SK-N-SH (cell line): Measurements from ENCODE around the gene ADK. TPM values are rescaled to one million over a fixed set of nuclear protein-coding genes. Genes with fewer than 3 reads are reported as not detected.

Experiments
- CTCF ChIA-PET: fragments of 300-600, 350-600 bp; formaldehyde crosslinking; extraction: SDS; loops from one replicate; lab custom pipeline; 2021; lab: Yijun Ruan, JAX
- POLR2A ChIA-PET: fragments of 350-600 bp; sonication (Branson Sonifier 250); formaldehyde crosslinking; extraction: SDS; loops from one replicate; lab custom pipeline; 2020; ENCODE audit warnings: antibody characterized with exemption, inconsistent platforms; lab: Yijun Ruan, JAX
- DNase-seq: peaks from one replicate; pipeline ENCODE4 v3.0.0; 2012
- H2AFZ ChIP-seq: fragments of 200-600 bp; sonication (generic); 2 replicates; pipeline ENCODE4 v1.8.1; 2016; ENCODE audit warnings: antibody characterized with exemption, mild to moderate bottlenecking, low read depth
- H3F3A ChIP-seq: fragments of 200-600 bp; sonication (generic); replicated peaks from 2 replicates; pipeline ENCODE3; 2016; ENCODE audit warnings: antibody characterized with exemption, mild to moderate bottlenecking; ENCODE audit not compliant: insufficient read depth
- H3K27ac ChIP-seq, 2 experiments: fragments of 200-500 bp in 1 of 2; fragments of 200-600 bp in 1 of 2; sonication (Bioruptor generic) in 1 of 2; sonication (generic), shearing (Covaris generic) in 1 of 2; 2 replicates each; pipeline versions ENCODE4 v1.5.1 to v1.6.1; 2014 to 2016; ENCODE audit warnings: low read depth in 2 of 2, inconsistent platforms in 1 of 2, low read length in 1 of 2, mild to moderate bottlenecking in 1 of 2, mixed read lengths in 1 of 2
- H3K27me3 ChIP-seq: fragments of 200-600 bp; sonication (generic), shearing (Covaris generic); 2 replicates; pipeline ENCODE4 v1.6.1; 2016; ENCODE audit warnings: mixed run types; ENCODE audit not compliant: insufficient read depth
- H3K36me3 ChIP-seq, 2 experiments: fragments of 200-500 bp in 1 of 2; fragments of 200-600 bp in 1 of 2; sonication (Bioruptor generic) in 1 of 2; sonication (generic) in 1 of 2; replicated peaks in 1 of 2; 2 replicates each; pipeline versions ENCODE3 to v1.5.1; 2014 to 2016; ENCODE audit warnings: low read length in 1 of 2, mild to moderate bottlenecking in 1 of 2; ENCODE audit not compliant: insufficient read depth in 2 of 2, control insufficient read depth in 1 of 2
- H3K4me1 ChIP-seq, 2 experiments: fragments of 200-500 bp in 1 of 2; fragments of 200-600 bp in 1 of 2; sonication (Bioruptor generic) in 1 of 2; sonication (generic), shearing (Covaris generic) in 1 of 2; 2 replicates each; pipeline versions ENCODE4 v1.5.1 to v1.6.1; 2014 to 2016; ENCODE audit warnings: low read depth in 1 of 2, low read length in 1 of 2, mixed run types in 1 of 2; ENCODE audit not compliant: insufficient read depth in 2 of 2, control insufficient read depth in 1 of 2
- H3K4me2 ChIP-seq: fragments of 200-600 bp; sonication (generic), shearing (Covaris generic); 2 replicates; pipeline ENCODE4 v1.6.1; 2017; ENCODE audit warnings: mixed run types
- H3K4me3 ChIP-seq, 2 experiments: fragments of 200-500 bp in 1 of 2; fragments of 200-600 bp in 1 of 2; sonication (Bioruptor generic) in 1 of 2; sonication (generic), shearing (Covaris generic) in 1 of 2; 2 replicates each; pipeline versions ENCODE4 v1.5.1 to v1.8.1; 2014 to 2016; ENCODE audit warnings: low read depth in 2 of 2, inconsistent platforms in 1 of 2, low read length in 1 of 2, mild to moderate bottlenecking in 1 of 2, mixed read lengths in 1 of 2, moderate library complexity in 1 of 2
- H3K79me2 ChIP-seq: fragments of 200-600 bp; sonication (generic); 2 replicates; pipeline ENCODE4 v1.8.1; 2017; ENCODE audit warnings: mild to moderate bottlenecking; ENCODE audit not compliant: insufficient read depth
- H3K9ac ChIP-seq: fragments of 200-600 bp; sonication (generic); 2 replicates; pipeline ENCODE4 v1.6.1; 2017; ENCODE audit warnings: mixed run types
- H3K9me2 ChIP-seq: fragments of 200-600 bp; sonication (generic); 2 replicates; pipeline ENCODE4 v1.6.1; 2017; ENCODE audit warnings: mixed run types
- H3K9me3 ChIP-seq: fragments of 200-600 bp; sonication (generic); 2 replicates; pipeline ENCODE4 v1.6.1; 2017; ENCODE audit warnings: mixed run types, mild to moderate bottlenecking, moderate library complexity
- H4K20me1 ChIP-seq: fragments of 200-600 bp; sonication (generic); 2 replicates; pipeline ENCODE4 v1.6.1; 2017; ENCODE audit warnings: mild to moderate bottlenecking, mixed run types; ENCODE audit not compliant: insufficient read depth
- CTCF ChIP-seq: fragments of 200-600 bp; sonication (generic); IDR thresholded peaks from 2 replicates; pipeline ENCODE4 v1.6.1; 2017; ENCODE audit warnings: antibody characterized with exemption, mild to moderate bottlenecking, moderate library complexity
- ELF1 ChIP-seq: IDR thresholded peaks from 2 replicates; pipeline ENCODE4 v1.4.0; 2012
- FOSL2 ChIP-seq: IDR thresholded peaks from 2 replicates; pipeline ENCODE4 v1.4.0; 2012; ENCODE audit warnings: low read depth, mild to moderate bottlenecking, moderate library complexity, borderline replicate concordance
- FOXM1 ChIP-seq: IDR thresholded peaks from 2 replicates; pipeline ENCODE4 v1.4.0; 2012; ENCODE audit warnings: low read depth, mild to moderate bottlenecking
- GATA2 ChIP-seq: sonication (generic); formaldehyde crosslinking; IDR thresholded peaks from 2 replicates; pipeline ENCODE4 v1.5.0; 2020; ENCODE audit warnings: mild to moderate bottlenecking, missing genetic modification reagents
- RCOR1 ChIP-seq: fragments of 150-350 bp; IDR thresholded peaks from 2 replicates; pipeline ENCODE4 v1.6.1; 2017; ENCODE audit warnings: antibody characterized with exemption, low read length
- RFX5 ChIP-seq: IDR thresholded peaks from 2 replicates; pipeline ENCODE4 v1.6.1; 2012; ENCODE audit warnings: mild to moderate bottlenecking, improper control_type of control experiment, low read length
- SMC3 ChIP-seq: IDR thresholded peaks from 2 replicates; pipeline ENCODE4 v1.6.1; 2012; ENCODE audit warnings: low read depth, low read length, improper control_type of control experiment
- USF1 ChIP-seq: IDR thresholded peaks from 2 replicates; pipeline ENCODE4 v1.4.0; 2012; ENCODE audit warnings: low read depth, borderline replicate concordance
- YY1 ChIP-seq: IDR thresholded peaks from 2 replicates; pipeline ENCODE4 v1.4.0; 2012; ENCODE audit warnings: low read depth, mild to moderate bottlenecking
- ZBTB33 ChIP-seq: IDR thresholded peaks from 2 replicates; pipeline ENCODE4 v1.4.0; 2012; ENCODE audit warnings: low read depth, borderline replicate concordance
- WGBS: methylation state at CpG from one replicate; pipeline ENCODE4 v1.1.6; 2017; ENCODE audit warnings: low lambda C conversion rate; 5-methylcytosine and 5-hydroxymethylcytosine counted together
- polyA plus RNA-seq, 3 experiments: library from polyadenylated mRNA; depleted of rRNA; stranded (reverse); fragments of >200 nt; gene quantifications; 2 replicates each; pipeline ENCODE4 v1.2.3, GENCODE V29; 2012

ADK gene
- polyA plus RNA-seq, 1 of the 3 experiments (the other 2 are of a cell fraction) = 25.1 TPM

GRCh38 chr10:74165530-74165901, 14.5 kb downstream of the ADK start:
- Histone ChIP-seq H3K9me2 (no peaks in the 10 kb centered on the region), H3K4me3 (no peak overlapping the region), H4K20me1 (no peaks in the 10 kb centered on the region), H3F3A (peaks cover 25% of the 10 kb centered on the region), H3K36me3 (no peaks in the 10 kb centered on the region), H3K4me1 (peaks cover 0 to 12% of the 10 kb centered on the region in 2 experiments; a peak in 2 of 4 replicates), H3K9ac (no peak overlapping the region), H3K9me3 (no peaks in the 10 kb centered on the region), H3K27ac (peak overlapping the region in 1 of 2 experiments; percentile 14; a peak in 2 of 4 replicates), H3K4me2 (0 out of 2 replicates have a peak overlapping the region, but pooled peaks have one; percentile 24), H2AFZ (no peak overlapping the region), H3K79me2 (peaks cover 8% of the 10 kb centered on the region; the same call in 1 of the 2 replicates), H3K27me3 (no peaks in the 10 kb centered on the region)
- POLR2A ChIA-PET = no interaction called here
- 50% methylated on average over 2 of the region's 2 CpGs for WGBS
- CTCF ChIA-PET = interaction anchor here (0.6 to 1.2 kb wide), 3 partner anchors 11 to 636 kb away, joined by 3 to 4 read pairs (median 3); no protein-coding TSS in a partner anchor
- TF ChIP-seq SMC3 = no peak
- no peak for DNase-seq

- CTCF ChIA-PET = interaction anchor here (1.2 to 1.6 kb wide), 2 partner anchors 11 to 64 kb away, joined by 4 read pairs; no protein-coding TSS in a partner anchor
- H3K27me3 ChIP-seq = no peaks in the 10 kb centered on the region
- TF ChIP-seq FOSL2 = no peak
- TF ChIP-seq FOXM1 = no peak
- no peak for TF ChIP-seq ELF1
- no peak for TF ChIP-seq CTCF
- no peak for TF ChIP-seq RCOR1
- TF ChIP-seq RFX5 = no peak
These were observed 16.4 kb downstream of the ADK start for GRCh38 chr10:74167443-74167842.

GRCh38 chr10:74171625-74172024, 20.6 kb downstream of the ADK start:
- POLR2A ChIA-PET = no interaction called here
- H3K79me2 ChIP-seq = no peaks in the 10 kb centered on the region; the same call in 1 of the 2 replicates
- 90% methylated on average over 2 of the region's 2 CpGs for WGBS
- no peaks in the 10 kb centered on the region for H3K36me3 ChIP-seq
- no peaks in the 10 kb centered on the region for H3K9me2 ChIP-seq
- no peak for TF ChIP-seq GATA2 (CRISPR knock-in tag)
- TF ChIP-seq USF1 = no peak
- no peak for TF ChIP-seq ZBTB33
- TF ChIP-seq YY1 = no peak
- no peak for TF ChIP-seq FOSL2
- no peaks in the 10 kb centered on the region for H3K27me3 ChIP-seq
- no peak overlapping the region for H3K27ac ChIP-seq
- no peak overlapping the region for H3K9ac ChIP-seq
- CTCF ChIA-PET = interaction anchor here (1.4 kb wide), 1 partner anchor 12 kb away, joined by 3 read pairs; no protein-coding TSS in a partner anchor
- peaks cover 22% of the 10 kb centered on the region for H3F3A ChIP-seq
- H3K4me3 ChIP-seq = no peak overlapping the region
- H3K4me1 ChIP-seq = peaks cover 0 to 4% of the 10 kb centered on the region in 2 experiments; a peak in 1 of 4 replicates
- DNase-seq = no peak
- H3K4me2 ChIP-seq = no peak overlapping the region
- H4K20me1 ChIP-seq = no peaks in the 10 kb centered on the region
- H3K9me3 ChIP-seq = no peaks in the 10 kb centered on the region
- H2AFZ ChIP-seq = no peak overlapping the region

More at GRCh38 chr10:74167443-74167842, 16.4 kb downstream of the ADK start:
- H3K79me2 ChIP-seq = peaks cover under 1% of the 10 kb centered on the region; the same call in 1 of the 2 replicates
- no peaks in the 10 kb centered on the region for H3K9me2 ChIP-seq
- H3K9ac ChIP-seq = no peak overlapping the region
- POLR2A ChIA-PET = no interaction called here
- no peak for DNase-seq
- no peaks in the 10 kb centered on the region for H4K20me1 ChIP-seq
- no peak overlapping the region for H3K4me3 ChIP-seq
- H3K36me3 ChIP-seq = no peaks in the 10 kb centered on the region
- 86% methylated on average over 1 of the region's 1 CpG for WGBS
- peaks cover 25% of the 10 kb centered on the region for H3F3A ChIP-seq
- H3K4me1 ChIP-seq = peaks cover 0 to 12% of the 10 kb centered on the region in 2 experiments; a peak in 2 of 4 replicates
- H3K9me3 ChIP-seq = no peaks in the 10 kb centered on the region
- H2AFZ ChIP-seq = no peak overlapping the region
- no peak overlapping the region for H3K27ac ChIP-seq
- H3K4me2 ChIP-seq = no peak overlapping the region
